ENCODE measurements around the gene METTL4.

GRCh38 chr18:2536063-2536462 lies 35.2 kb downstream of the METTL4 start:
- TF ChIP-seq CTCF (IDR thresholded peaks at IDR 0.05; ENCODE audit: low read length) (no peak), EZH2phosphoT487 (IDR thresholded peaks at IDR 0.05; ENCODE audit: low read length) (no peak), EZH2 (optimal IDR thresholded peaks at IDR 0.05; ENCODE audit: low read depth, low read length) (no peak)
